GM18519 (cell line): ENCODE results near the gene SAMHD1.
"Not testable (repeated sequence)": the region's sequence is repeated elsewhere in the genome, so short reads cannot be mapped to it uniquely, and the experiment has no call there.

ENCODE experiments used
- ATAC-seq: cut with Tn5 transposase; IDR thresholded peaks from one replicate; pipeline ENCODE4 v1.9.1; 2021; ENCODE audit warnings: mild to moderate bottlenecking, moderate library complexity; ENCODE audit not compliant: unreplicated experiment, low FRiP score

The SAMHD1 gene

GRCh38 chr20:36956674-36957073 lies 5.2 kb upstream of the SAMHD1 start:
- no peak for ATAC-seq

- no peak for ATAC-seq
These were observed 4.5 kb upstream of the SAMHD1 start for GRCh38 chr20:36956016-36956415.

GRCh38 chr20:36951979-36952738 lies 651 bp upstream of the SAMHD1 start:
- ATAC-seq: no peak

- ATAC-seq: no peak
These were observed 902 bp downstream of the SAMHD1 start for GRCh38 chr20:36950414-36951197.

- no peak for ATAC-seq
These were observed 10.1 kb downstream of the SAMHD1 start for GRCh38 chr20:36941401-36941835.

GRCh38 chr20:36937402-36937770 lies 14.1 kb downstream of the SAMHD1 start:
- no peak for ATAC-seq

GRCh38 chr20:36936761-36937401 lies 14.6 kb downstream of the SAMHD1 start:
- ATAC-seq: not testable (repeated sequence)

- no peak for ATAC-seq
These were observed 15.2 kb downstream of the SAMHD1 start for GRCh38 chr20:36936341-36936740.

- not testable (repeated sequence) for ATAC-seq
These were observed 17.9 kb downstream of the SAMHD1 start for GRCh38 chr20:36933571-36933970.

GRCh38 chr20:36932476-36933426 lies 18.8 kb downstream of the SAMHD1 start:
- no peak for ATAC-seq

- ATAC-seq: not testable (repeated sequence)
These were observed 19.4 kb downstream of the SAMHD1 start for GRCh38 chr20:36932067-36932466.

- no peak for ATAC-seq
These were observed 21.8 kb downstream of the SAMHD1 start for GRCh38 chr20:36929691-36930090.

GRCh38 chr20:36929290-36929689 lies 22.2 kb downstream of the SAMHD1 start:
- ATAC-seq: no peak

- ATAC-seq: no peak
These were observed 23.8 kb downstream of the SAMHD1 start for GRCh38 chr20:36927704-36928103.

GRCh38 chr20:36926653-36927200 lies 24.8 kb downstream of the SAMHD1 start:
- ATAC-seq: no peak

GRCh38 chr20:36925234-36925633 lies 26.3 kb downstream of the SAMHD1 start:
- ATAC-seq: no peak

GRCh38 chr20:36924167-36925045 lies 27.1 kb downstream of the SAMHD1 start:
- no peak for ATAC-seq

GRCh38 chr20:36920334-36920730 lies 31.2 kb downstream of the SAMHD1 start:
- no peak for ATAC-seq
